Anterior cingulate cortex (tissue), 58 donors: Measurements from ENCODE around the gene PLCE1.
"Not testable (repeated sequence)": the region's sequence is repeated elsewhere in the genome, so short reads cannot be mapped to it uniquely, and the experiment has no call there.

Source experiments
- DNase-seq, 58 donors: peaks; one replicate each; lab custom pipeline; 2025; lab: John Stamatoyannopoulos, UW

PLCE1 gene

GRCh38 chr10:93993782-93994437 lies at the start of gene PLCE1:
TSS of gene PLCE1 (plus strand) at chr10:93993931. CDS start at chr10:94031047, 37,116 bp downstream.
- DNase-seq, result peak in 39 of 58 donors; percentile 3 to 56 (median 31)

GRCh38 chr10:93945819-93946218 lies 47.9 kb upstream of the PLCE1 start:
- no peak for DNase-seq

GRCh38 chr10:93947055-93947454 lies 46.7 kb upstream of the PLCE1 start:
- no peak for DNase-seq

GRCh38 chr10:93947524-93947923 lies 46.2 kb upstream of the PLCE1 start:
- DNase-seq, result no peak

- no peak for DNase-seq
Measured at GRCh38 chr10:93951905-93952304, 41.8 kb upstream of the PLCE1 start.

- DNase-seq, result no peak
Measured at GRCh38 chr10:93954299-93954698, 39.4 kb upstream of the PLCE1 start.

GRCh38 chr10:93954726-93955363 lies 38.9 kb upstream of the PLCE1 start:
- DNase-seq, result no peak

GRCh38 chr10:93958834-93959233 lies 34.9 kb upstream of the PLCE1 start:
- DNase-seq, result no peak

- DNase-seq, result not testable (repeated sequence)
Measured at GRCh38 chr10:93960988-93961387, 32.7 kb upstream of the PLCE1 start.

GRCh38 chr10:93962973-93963372 lies 30.8 kb upstream of the PLCE1 start:
- no peak for DNase-seq

GRCh38 chr10:93963434-93963833 lies 30.3 kb upstream of the PLCE1 start:
- peak in 1 of 58 donors; percentile 13 for DNase-seq

GRCh38 chr10:93965911-93966310 lies 27.8 kb upstream of the PLCE1 start:
- no peak for DNase-seq

GRCh38 chr10:93967756-93968155 lies 26.0 kb upstream of the PLCE1 start:
- DNase-seq, result no peak

- DNase-seq, result no peak
Measured at GRCh38 chr10:93968540-93968945, 25.2 kb upstream of the PLCE1 start.

- not testable (repeated sequence) for DNase-seq
Measured at GRCh38 chr10:93970433-93971010, 23.2 kb upstream of the PLCE1 start.

- DNase-seq, result no peak
Measured at GRCh38 chr10:93973748-93974445, 19.8 kb upstream of the PLCE1 start.

- DNase-seq, result no peak
Measured at GRCh38 chr10:93977442-93977841, 16.3 kb upstream of the PLCE1 start.

- DNase-seq, result no peak
Measured at GRCh38 chr10:93980486-93980885, 13.2 kb upstream of the PLCE1 start.

- no peak for DNase-seq
Measured at GRCh38 chr10:93991114-93991513, 2.6 kb upstream of the PLCE1 start.

GRCh38 chr10:93991596-93992284 lies 2.0 kb upstream of the PLCE1 start:
- DNase-seq, result peak in 12 of 58 donors; percentile 1 to 42 (median 12)
